Neural cell (in vitro differentiated cells): ENCODE data around the gene SHC2.

Experiments used
- CTCF ChIP-seq: fragments of 450-650 bp; IDR thresholded peaks from 2 replicates; pipeline ENCODE4 v1.5.1; 2014; ENCODE audit warnings: antibody characterized with exemption, mild to moderate bottlenecking, moderate library complexity; ENCODE audit not compliant: poor library complexity, severe bottlenecking
- EZH2 ChIP-seq: fragments of 200-600, 300-800 bp; shearing (Covaris generic), sonication (generic); IDR thresholded peaks from 2 replicates; pipeline ENCODE4 v1.6.1; 2014; ENCODE audit warnings: antibody characterized with exemption, low read length, borderline replicate concordance, mild to moderate bottlenecking; ENCODE audit not compliant: insufficient read depth, poor library complexity, severe bottlenecking
- RAD21 ChIP-seq: fragments of 450-650 bp; conservative IDR thresholded peaks from 2 replicates; pipeline ENCODE4 v1.6.1; 2014; ENCODE audit warnings: antibody characterized with exemption, mild to moderate bottlenecking, moderate library complexity

GRCh38 chr19:494171-495080 lies 33.6 kb upstream of the SHC2 start:
- TF ChIP-seq CTCF = no peak
- no peak for TF ChIP-seq RAD21
- TF ChIP-seq EZH2 = no peak
